NCI-H2196 (cell line): ENCODE data around the gene CES5A.
A peak's percentile ranks its signal among the peaks of the same experiment; 100 is the strongest.
"Not testable (repeated sequence)": the region's sequence is repeated elsewhere in the genome, so short reads cannot be mapped to it uniquely, and the experiment has no call there.

Source experiments
- DNase-seq: peaks from one replicate; lab custom pipeline; 2025; ENCODE audit not compliant: unreplicated experiment; lab: John Stamatoyannopoulos, UW

The CES5A gene

GRCh38 chr16:55888546-55888945 is 13.4 kb upstream of the CES5A start:
- no peak for DNase-seq

GRCh38 chr16:55876854-55877253 is 1.7 kb upstream of the CES5A start:
- no peak for DNase-seq

GRCh38 chr16:55873122-55873521 is 2.1 kb downstream of the CES5A start:
- no peak for DNase-seq

GRCh38 chr16:55872130-55872529 is 3.0 kb downstream of the CES5A start:
- no peak for DNase-seq

- no peak for DNase-seq
Measured at GRCh38 chr16:55871411-55872038, 3.6 kb downstream of the CES5A start.

- DNase-seq = no peak
Measured at GRCh38 chr16:55868980-55869379, 6.2 kb downstream of the CES5A start.

GRCh38 chr16:55868137-55868536 is 7.0 kb downstream of the CES5A start:
- DNase-seq = no peak

GRCh38 chr16:55861288-55861687 is 13.9 kb downstream of the CES5A start:
- no peak for DNase-seq

GRCh38 chr16:55857650-55858049 is 17.5 kb downstream of the CES5A start:
- DNase-seq = not testable (repeated sequence)

- no peak for DNase-seq
Measured at GRCh38 chr16:55856950-55857349, 18.2 kb downstream of the CES5A start.

GRCh38 chr16:55853114-55853513 is 22.1 kb downstream of the CES5A start:
- DNase-seq = no peak

- DNase-seq = no peak
Measured at GRCh38 chr16:55849536-55849935, 25.6 kb downstream of the CES5A start.

GRCh38 chr16:55846598-55847346 is 28.4 kb downstream of the CES5A start:
- no peak for DNase-seq

- DNase-seq = no peak
Measured at GRCh38 chr16:55843105-55843395, 32.1 kb downstream of the CES5A start.

GRCh38 chr16:55842369-55843104 is 32.6 kb downstream of the CES5A start:
- DNase-seq = peak; percentile 8

- DNase-seq = no peak
Measured at GRCh38 chr16:55839115-55839514, 36.1 kb downstream of the CES5A start.

- DNase-seq = no peak
Measured at GRCh38 chr16:55836158-55836611, 39.0 kb downstream of the CES5A start.

- DNase-seq = no peak
Measured at GRCh38 chr16:55835581-55835980, 39.6 kb downstream of the CES5A start.

GRCh38 chr16:55835173-55835572 is 40.0 kb downstream of the CES5A start:
- DNase-seq = not testable (repeated sequence)

- DNase-seq = no peak
Measured at GRCh38 chr16:55834049-55834448, 41.1 kb downstream of the CES5A start.

- DNase-seq = no peak
Measured at GRCh38 chr16:55832773-55833691, 42.1 kb downstream of the CES5A start, which contains the start of gene CES1. Gene CES1 (minus strand): TSS chr16:55833096. CDS start chr16:55833055, 41 bp downstream.
